Activated CD4-positive, alpha-beta T cell treated with anti-CD3 and anti-CD28 coated beads for 36 hours (primary cell): ENCODE data around the gene PPCS. TPM values are rescaled to one million over a fixed set of nuclear protein-coding genes. Genes with fewer than 3 reads are reported as not detected.

Experiments
- ATAC-seq: fragments of 200-7000 bp; cut with Tn5 transposase; one replicate; pipeline ENCODE4 v1.10.0; 2021; ENCODE audit warnings: mild to moderate bottlenecking, moderate library complexity
- CTCF ChIA-PET: fragments of 350-600 bp; sonication (Branson Sonifier 250); formaldehyde crosslinking; loops from one replicate; lab custom pipeline; 2021; ENCODE audit warnings: antibody characterized with exemption; lab: Charles Lee
- POLR2A ChIA-PET: fragments of 350-600 bp; sonication (Branson Sonifier 250); formaldehyde crosslinking; loops from one replicate; lab custom pipeline; 2021; ENCODE audit warnings: antibody characterized with exemption, inconsistent platforms; lab: Charles Lee
- DNase-seq: peaks from one replicate; pipeline ENCODE4 v3.0.0-alpha.2; 2020
- H3K27ac Mint-ChIP-seq: one replicate; pipeline ENCODE4 v1.8.0; 2021; ENCODE audit warnings: mixed read lengths
- H3K27me3 Mint-ChIP-seq: one replicate; pipeline ENCODE4 v1.8.0; 2021; ENCODE audit warnings: mixed read lengths
- H3K36me3 Mint-ChIP-seq: one replicate; pipeline ENCODE4 v1.8.0; 2021; ENCODE audit warnings: low read depth, mixed read lengths
- H3K4me1 Mint-ChIP-seq: one replicate; pipeline ENCODE4 v1.8.0; 2021; ENCODE audit warnings: mixed read lengths
- H3K4me3 Mint-ChIP-seq: one replicate; pipeline ENCODE4 v1.8.0; 2021; ENCODE audit warnings: mild to moderate bottlenecking, moderate library complexity, mixed read lengths
- H3K9me3 Mint-ChIP-seq: one replicate; pipeline ENCODE4 v1.8.0; 2021; ENCODE audit warnings: low read depth, mixed read lengths
- intact Hi-C, 2 experiments: fragments of 100-400 bp; cut with DNase I in 1 of 2; cut with micrococcal nuclease in 1 of 2; formaldehyde crosslinking; loops; one replicate each; pipeline versions ENCODE4 v1.14.2 to v1.15.1; 2022 to 2024; cut with DNase I, micrococcal nuclease
- total RNA-seq, 2 experiments: library from RNA; stranded (reverse); gene quantifications; one replicate each; pipeline ENCODE4 v1.2.3, GENCODE V29; 2021

The PPCS gene
- total RNA-seq, 2 experiments from 2014 or later, result 47.3 to 47.6 TPM

DNA sequence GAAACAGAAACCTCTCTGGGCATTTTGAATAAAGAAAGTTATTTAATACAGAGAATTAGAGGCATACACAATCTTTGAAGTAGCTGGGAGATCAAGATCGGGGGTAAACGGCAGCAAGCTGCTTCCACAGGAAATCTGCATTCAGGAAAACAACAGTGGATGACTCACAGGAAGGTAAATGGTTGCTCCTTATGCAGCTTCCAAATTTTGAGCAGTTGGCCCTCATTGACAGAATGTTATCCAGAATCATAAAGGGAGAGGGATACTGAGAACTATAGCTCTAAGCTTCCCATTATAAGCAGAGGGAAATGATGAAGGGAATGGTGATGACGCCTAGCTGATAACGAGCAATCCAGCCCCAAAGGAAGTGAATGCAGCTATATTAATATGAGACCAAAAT lies 29.1 kb upstream of the PPCS start:
- Mint-ChIP-seq H3K27me3 (peaks cover 2% of the 10 kb centered on the region), H3K36me3 (no peaks in the 10 kb centered on the region), H3K4me3 (no peak overlapping the region), H3K4me1 (no peaks in the 10 kb centered on the region), H3K27ac (no peak overlapping the region), H3K9me3 (no peaks in the 10 kb centered on the region)
- ChIA-PET POLR2A (no interaction called here), CTCF (interaction anchor here (0.7 kb wide), 1 partner anchor 73 kb away, joined by 3 read pairs; no protein-coding TSS in a partner anchor)
- intact Hi-C loops, result no loop called here
- no peak for DNase-seq
- no peak for ATAC-seq

DNA sequence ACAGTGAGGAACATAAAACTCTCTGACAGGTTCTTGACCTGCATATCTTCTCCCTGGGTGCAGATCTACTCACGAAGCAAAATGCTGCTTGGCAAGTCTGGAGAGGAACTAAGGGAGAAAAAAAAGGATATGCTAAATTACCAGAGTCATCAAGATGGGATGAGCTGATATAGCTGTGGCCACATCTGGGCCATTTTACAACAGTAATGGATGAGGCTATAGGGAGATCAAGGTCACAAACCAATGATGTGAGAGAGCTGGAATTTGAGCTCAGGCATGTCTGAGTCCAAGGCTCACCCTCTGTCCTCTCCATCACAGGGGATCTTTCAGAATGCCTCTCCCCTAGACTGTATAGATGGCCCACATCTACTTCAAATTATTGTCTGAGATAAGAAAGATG lies 26.7 kb upstream of the PPCS start:
- DNase-seq (no peak), ATAC-seq (no peak)
- Mint-ChIP-seq H3K36me3 (no peaks in the 10 kb centered on the region), H3K9me3 (no peaks in the 10 kb centered on the region), H3K27me3 (peaks cover 2% of the 10 kb centered on the region), H3K27ac (no peak overlapping the region), H3K4me3 (no peak overlapping the region), H3K4me1 (no peaks in the 10 kb centered on the region)
- CTCF ChIA-PET, result interaction anchor here (1.1 to 1.3 kb wide), 2 partner anchors 13 to 44 kb away, joined by 3 to 4 read pairs; no protein-coding TSS in a partner anchor
- intact Hi-C loops, result no loop called here
- POLR2A ChIA-PET, result no interaction called here

DNA sequence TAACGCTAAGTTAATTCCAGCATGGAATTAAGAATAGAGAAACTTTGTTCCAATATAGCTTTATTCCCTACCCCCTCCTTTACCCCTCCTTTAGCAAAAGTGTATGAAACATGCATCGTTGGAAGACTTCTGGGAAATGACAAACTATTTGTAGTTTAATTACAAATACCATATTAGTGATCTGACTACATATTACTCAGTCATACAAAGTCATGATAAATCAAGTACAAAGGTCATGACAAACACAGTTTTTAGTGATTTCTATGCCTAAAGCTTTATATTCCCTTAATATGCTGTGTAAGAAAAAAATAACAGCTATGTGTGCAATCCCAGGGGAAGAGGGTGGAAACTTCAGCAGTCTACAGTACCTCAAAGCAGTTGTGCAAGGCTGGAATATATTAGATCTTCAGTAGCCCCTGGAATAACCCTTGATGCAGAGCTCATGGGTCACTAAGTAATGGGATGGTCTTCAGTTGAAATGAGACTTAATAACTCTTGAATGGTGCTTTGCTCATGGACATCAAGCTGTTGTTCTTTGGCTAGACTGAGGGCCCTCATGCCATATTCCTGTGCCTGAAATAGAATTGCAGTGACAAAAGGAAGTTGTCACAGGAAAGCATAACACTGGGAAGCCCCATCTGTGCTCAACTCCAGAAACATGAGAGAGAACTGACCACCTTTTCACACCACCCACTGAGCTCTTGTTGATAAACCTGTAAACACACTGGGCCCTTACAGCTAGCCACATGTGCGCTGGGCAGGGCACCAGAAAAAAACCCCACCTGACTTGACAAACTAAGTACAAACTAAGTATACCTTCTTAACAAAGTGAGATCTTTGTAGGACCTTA lies 25.8 kb upstream of the PPCS start:
- ATAC-seq, result no peak
- no peak for DNase-seq
- ChIA-PET CTCF (interaction anchor here (0.6 to 1.3 kb wide), 3 partner anchors 14 to 45 kb away, joined by 3 to 4 read pairs (median 3); no protein-coding TSS in a partner anchor), POLR2A (no interaction called here)
- intact Hi-C loops, result no loop called here
- H3K27ac Mint-ChIP-seq, result no peak overlapping the region
- H3K27me3 Mint-ChIP-seq, result peaks cover under 1% of the 10 kb centered on the region
- no peak overlapping the region for H3K4me3 Mint-ChIP-seq
- H3K36me3 Mint-ChIP-seq, result no peaks in the 10 kb centered on the region
- H3K4me1 Mint-ChIP-seq, result no peaks in the 10 kb centered on the region
- H3K9me3 Mint-ChIP-seq, result no peaks in the 10 kb centered on the region

DNA sequence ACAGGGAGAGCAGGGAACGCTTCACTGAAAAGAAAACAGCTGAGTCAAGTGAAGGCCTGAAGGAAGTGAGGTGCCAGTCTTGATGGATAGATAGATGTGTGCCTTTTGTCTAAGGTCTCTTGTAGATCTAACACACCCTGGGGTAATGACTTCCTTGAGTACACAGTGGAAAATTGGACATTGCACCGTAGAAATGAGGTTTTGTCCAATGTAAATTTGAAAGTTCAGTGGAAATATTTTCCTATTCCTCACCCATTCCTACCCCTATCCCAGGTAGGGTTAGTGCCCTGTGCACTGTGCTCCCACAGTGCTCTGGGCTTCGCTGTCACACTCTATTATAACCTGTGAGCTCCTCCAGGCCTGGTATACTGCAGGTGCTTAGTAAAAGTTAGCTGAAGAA lies 24.8 kb upstream of the PPCS start:
- DNase-seq (no peak), ATAC-seq (no peak)
- H3K27ac Mint-ChIP-seq, result no peak overlapping the region
- no peak overlapping the region for H3K4me3 Mint-ChIP-seq
- ChIA-PET POLR2A (no interaction called here), CTCF (no interaction called here)
- H3K36me3 Mint-ChIP-seq, result no peaks in the 10 kb centered on the region
- no peaks in the 10 kb centered on the region for H3K9me3 Mint-ChIP-seq
- H3K27me3 Mint-ChIP-seq, result no peaks in the 10 kb centered on the region
- no peaks in the 10 kb centered on the region for H3K4me1 Mint-ChIP-seq
- intact Hi-C loops, result no loop called here

DNA sequence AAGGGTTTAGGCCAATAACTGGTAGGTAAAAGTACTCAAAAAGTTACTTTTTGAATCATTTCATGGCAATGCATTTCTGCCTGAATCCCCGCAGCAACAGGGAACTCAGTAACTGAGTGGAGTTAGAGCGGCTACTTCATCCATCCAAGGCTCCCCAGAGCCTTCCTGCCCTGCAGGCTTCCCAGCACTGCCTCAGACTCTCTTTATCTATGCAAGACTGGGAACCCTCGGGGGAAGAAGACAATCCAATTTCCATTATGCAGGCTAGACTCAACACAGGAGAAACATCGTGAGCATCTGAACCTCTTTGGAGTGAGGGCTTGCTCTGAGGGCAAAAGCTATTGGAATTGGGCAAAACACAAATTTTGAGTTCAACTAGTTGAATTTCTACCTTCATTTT lies 23.6 kb upstream of the PPCS start:
- CTCF ChIA-PET, result no interaction called here

DNA sequence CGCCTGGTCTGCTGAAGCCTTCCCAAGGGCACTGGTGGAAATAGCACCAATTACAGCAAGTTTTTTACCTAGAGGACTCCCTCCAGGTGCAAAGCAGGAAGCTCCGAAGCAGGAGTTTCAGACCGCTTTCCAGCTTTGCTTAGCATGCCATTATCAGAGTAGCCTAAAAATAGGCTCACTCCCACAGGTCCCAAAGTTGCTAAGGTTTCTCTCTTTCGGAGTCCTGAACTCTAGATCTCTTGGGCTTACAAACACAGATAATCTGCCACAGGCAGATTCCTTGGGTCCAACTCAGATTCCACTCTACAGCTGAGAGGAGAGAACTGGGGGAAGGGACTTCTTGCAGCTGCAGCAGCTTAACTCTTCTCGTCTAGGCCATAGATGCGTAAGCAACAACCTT lies 23.0 kb upstream of the PPCS start:
- H3K9me3 Mint-ChIP-seq, result no peaks in the 10 kb centered on the region
- POLR2A ChIA-PET, result no interaction called here
- no peak for DNase-seq
- no peaks in the 10 kb centered on the region for H3K36me3 Mint-ChIP-seq
- intact Hi-C loops, result no loop called here
- no peaks in the 10 kb centered on the region for H3K4me1 Mint-ChIP-seq
- H3K27me3 Mint-ChIP-seq, result no peaks in the 10 kb centered on the region
- no peak overlapping the region for H3K4me3 Mint-ChIP-seq
- CTCF ChIA-PET, result no interaction called here
- no peak for ATAC-seq
- H3K27ac Mint-ChIP-seq, result no peak overlapping the region

More for the DNA sequence above, 23.6 kb upstream of the PPCS start:
- no peaks in the 10 kb centered on the region for H3K9me3 Mint-ChIP-seq
- DNase-seq (no peak), ATAC-seq (no peak)
- no peak overlapping the region for H3K27ac Mint-ChIP-seq
- no peaks in the 10 kb centered on the region for H3K4me1 Mint-ChIP-seq
- intact Hi-C loops, result no loop called here
- no peaks in the 10 kb centered on the region for H3K36me3 Mint-ChIP-seq
- POLR2A ChIA-PET, result no interaction called here
- no peak overlapping the region for H3K4me3 Mint-ChIP-seq
- no peaks in the 10 kb centered on the region for H3K27me3 Mint-ChIP-seq

DNA sequence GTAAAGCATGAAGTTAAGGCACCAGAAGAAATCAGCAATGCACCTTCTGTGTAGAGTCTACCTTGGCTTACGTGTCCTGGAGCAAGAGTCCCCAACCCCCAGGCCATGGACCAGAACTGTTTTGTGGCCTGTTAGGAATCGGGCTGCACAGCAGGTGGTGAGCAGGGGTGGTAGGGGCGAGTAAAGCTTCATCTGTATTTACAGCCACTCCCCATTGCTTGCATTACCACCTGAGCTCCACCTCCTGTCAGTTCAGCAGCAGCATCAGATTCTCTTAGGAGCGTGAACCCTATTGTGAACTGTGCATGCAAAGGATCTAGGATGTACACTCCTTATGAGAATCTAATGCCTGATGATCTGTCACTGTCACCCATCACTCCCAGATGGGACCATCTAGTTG lies 22.0 kb upstream of the PPCS start:
- Mint-ChIP-seq H3K4me3 (no peak overlapping the region), H3K27ac (no peak overlapping the region), H3K9me3 (no peaks in the 10 kb centered on the region), H3K36me3 (no peaks in the 10 kb centered on the region), H3K4me1 (no peaks in the 10 kb centered on the region), H3K27me3 (no peaks in the 10 kb centered on the region)
- no peak for ATAC-seq
- ChIA-PET POLR2A (no interaction called here), CTCF (no interaction called here)
- intact Hi-C loops, result no loop called here
- DNase-seq, result no peak

DNA sequence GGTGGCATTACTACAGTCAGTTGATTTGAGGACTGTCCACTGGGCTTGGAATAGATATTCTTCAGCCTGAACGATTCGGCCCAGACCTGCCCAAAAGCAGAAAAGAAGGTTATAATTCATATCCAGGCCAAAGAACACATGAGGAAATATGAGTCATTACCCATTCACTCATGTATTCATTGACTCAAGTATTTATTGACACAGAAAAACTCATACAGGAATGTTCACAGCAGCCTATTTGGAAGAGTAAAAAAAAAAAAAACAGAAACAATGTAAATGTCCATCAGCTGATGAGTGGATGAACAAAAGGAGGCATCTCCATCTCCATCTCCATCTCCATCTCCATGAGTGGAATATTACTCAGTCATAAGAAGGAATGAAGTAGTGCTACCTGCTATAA lies 16.4 kb upstream of the PPCS start:
- ChIA-PET POLR2A (no interaction called here), CTCF (no interaction called here)
- intact Hi-C loops, result no loop called here
- ATAC-seq (no peak), DNase-seq (no peak)
- H3K27ac Mint-ChIP-seq, result no peak overlapping the region
- H3K4me1 Mint-ChIP-seq, result no peaks in the 10 kb centered on the region
- H3K36me3 Mint-ChIP-seq, result no peaks in the 10 kb centered on the region
- no peaks in the 10 kb centered on the region for H3K27me3 Mint-ChIP-seq
- no peaks in the 10 kb centered on the region for H3K9me3 Mint-ChIP-seq
- H3K4me3 Mint-ChIP-seq, result no peak overlapping the region

DNA sequence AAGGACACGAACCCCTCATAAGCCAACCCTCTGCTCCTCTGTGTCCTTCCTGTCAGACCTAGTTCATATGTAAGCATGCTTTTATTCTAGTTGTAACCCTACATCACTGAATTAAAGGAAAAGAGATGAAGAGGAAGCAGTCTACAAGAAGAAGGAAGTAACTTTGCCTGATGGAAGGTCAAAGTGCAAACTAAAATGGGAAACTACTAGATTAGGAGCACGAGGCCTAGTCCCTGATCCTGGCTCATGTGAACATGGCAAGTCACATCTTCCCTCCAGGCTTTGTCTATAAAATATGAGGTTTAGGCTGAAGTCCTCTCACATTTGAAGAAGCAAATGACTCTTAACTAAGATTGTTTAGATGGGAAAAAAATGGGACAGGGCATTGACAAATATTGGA lies 13.7 kb upstream of the PPCS start:
- Mint-ChIP-seq H3K27ac (no peak overlapping the region), H3K36me3 (no peaks in the 10 kb centered on the region), H3K27me3 (no peaks in the 10 kb centered on the region), H3K4me3 (no peak overlapping the region), H3K9me3 (no peaks in the 10 kb centered on the region), H3K4me1 (no peaks in the 10 kb centered on the region)
- CTCF ChIA-PET, result no interaction called here
- no peak for DNase-seq
- no peak for ATAC-seq
- POLR2A ChIA-PET, result no interaction called here
- intact Hi-C loops, result no loop called here

DNA sequence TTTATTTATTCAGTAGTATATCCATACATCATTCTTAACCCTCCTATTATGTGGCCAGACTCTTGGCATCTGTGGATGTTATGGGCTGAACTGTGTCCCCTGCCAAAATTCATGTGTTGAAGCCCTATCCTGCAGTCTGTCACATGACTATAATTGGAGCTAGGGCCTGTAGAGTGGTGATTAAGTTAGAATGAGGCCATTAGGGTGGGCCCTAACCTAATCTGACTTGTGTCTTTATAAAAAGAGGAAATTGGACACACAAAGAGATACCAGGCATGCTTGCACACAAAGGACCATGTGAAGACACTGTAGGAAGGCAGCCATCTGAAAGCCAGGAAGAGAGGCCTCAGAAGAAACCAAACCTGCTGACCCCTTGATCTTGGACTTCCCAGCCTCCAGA lies 7.1 kb upstream of the PPCS start:
- Mint-ChIP-seq H3K4me1 (peaks cover 5% of the 10 kb centered on the region), H3K27me3 (no peaks in the 10 kb centered on the region), H3K4me3 (no peak overlapping the region), H3K36me3 (no peaks in the 10 kb centered on the region), H3K9me3 (no peaks in the 10 kb centered on the region), H3K27ac (no peak overlapping the region)
- intact Hi-C loops, result no loop called here
- DNase-seq, result no peak
- POLR2A ChIA-PET, result no interaction called here
- CTCF ChIA-PET, result no interaction called here
- no peak for ATAC-seq

DNA sequence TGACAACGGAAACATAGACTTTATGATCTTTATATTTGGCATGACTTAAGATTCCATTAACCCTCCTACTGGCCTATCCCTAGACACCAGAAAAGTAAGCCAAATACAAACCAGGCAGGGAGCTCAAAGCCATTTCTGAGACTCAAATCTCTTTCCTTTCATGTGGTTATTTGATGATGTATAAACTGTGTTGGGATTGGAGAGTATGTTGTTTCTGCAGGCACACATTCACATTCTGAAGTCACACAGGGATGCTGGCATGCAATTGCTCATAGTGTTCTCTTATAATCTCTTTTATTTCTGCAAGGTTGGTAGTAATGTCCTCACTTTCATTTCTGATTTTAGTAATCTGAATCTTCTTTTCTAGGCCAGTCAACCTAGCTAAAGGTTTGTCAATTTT lies 6.3 kb upstream of the PPCS start:
- H3K4me3 Mint-ChIP-seq, result no peak overlapping the region
- ATAC-seq (peak; percentile 84), DNase-seq (no peak)
- H3K4me1 Mint-ChIP-seq, result peaks cover 8% of the 10 kb centered on the region
- H3K9me3 Mint-ChIP-seq, result no peaks in the 10 kb centered on the region
- intact Hi-C loops, result loop anchor here in 1 of 2 experiments (10.0 kb wide), 3 partner anchors 935 to 1085 kb away; partner anchors contain the start of genes FOXO6, HYI, MED8 and SZT2
- no peak overlapping the region for H3K27ac Mint-ChIP-seq
- CTCF ChIA-PET, result no interaction called here
- H3K36me3 Mint-ChIP-seq, result no peaks in the 10 kb centered on the region
- H3K27me3 Mint-ChIP-seq, result no peaks in the 10 kb centered on the region
- POLR2A ChIA-PET, result no interaction called here

DNA sequence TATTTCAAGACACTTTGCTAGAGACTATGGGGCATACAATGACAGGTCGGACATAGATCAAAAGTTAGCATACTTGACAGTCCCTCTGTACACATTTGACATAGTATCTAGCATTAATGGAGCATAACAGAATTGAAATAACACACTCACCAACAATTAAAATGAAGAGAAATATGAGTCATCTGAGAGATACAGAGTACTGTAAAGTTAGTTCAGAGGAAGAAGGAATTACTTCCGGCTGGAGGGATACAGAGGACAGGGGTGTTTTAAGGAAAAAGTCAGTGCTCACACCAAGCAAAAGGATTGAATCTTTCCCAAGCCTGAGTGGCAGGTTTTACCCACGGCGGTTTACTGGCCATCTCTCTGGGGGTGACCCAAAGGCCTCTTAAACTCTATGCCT lies 3.0 kb upstream of the PPCS start:
- ChIA-PET POLR2A (no interaction called here), CTCF (no interaction called here)
- Mint-ChIP-seq H3K36me3 (peaks cover 16% of the 10 kb centered on the region), H3K9me3 (no peaks in the 10 kb centered on the region), H3K27ac (no peak overlapping the region), H3K4me3 (no peak overlapping the region), H3K27me3 (no peaks in the 10 kb centered on the region), H3K4me1 (peaks cover 26% of the 10 kb centered on the region)
- DNase-seq (no peak), ATAC-seq (no peak)
- intact Hi-C loops, result loop anchor here in 1 of 2 experiments (10.0 kb wide), 3 partner anchors 931 to 1089 kb away; partner anchors contain the start of genes FOXO6, HYI, MED8 and SZT2
